ENCODE results near the gene STXBP6. TPM values are rescaled to one million over a fixed set of nuclear protein-coding genes. Genes with fewer than 3 reads are reported as not detected.
"Not testable (repeated sequence)": the region's sequence is repeated elsewhere in the genome, so short reads cannot be mapped to it uniquely, and the experiment has no call there.

The STXBP6 gene
- total RNA-seq, 1 experiment from 2014 or later: 34.3 TPM

DNA sequence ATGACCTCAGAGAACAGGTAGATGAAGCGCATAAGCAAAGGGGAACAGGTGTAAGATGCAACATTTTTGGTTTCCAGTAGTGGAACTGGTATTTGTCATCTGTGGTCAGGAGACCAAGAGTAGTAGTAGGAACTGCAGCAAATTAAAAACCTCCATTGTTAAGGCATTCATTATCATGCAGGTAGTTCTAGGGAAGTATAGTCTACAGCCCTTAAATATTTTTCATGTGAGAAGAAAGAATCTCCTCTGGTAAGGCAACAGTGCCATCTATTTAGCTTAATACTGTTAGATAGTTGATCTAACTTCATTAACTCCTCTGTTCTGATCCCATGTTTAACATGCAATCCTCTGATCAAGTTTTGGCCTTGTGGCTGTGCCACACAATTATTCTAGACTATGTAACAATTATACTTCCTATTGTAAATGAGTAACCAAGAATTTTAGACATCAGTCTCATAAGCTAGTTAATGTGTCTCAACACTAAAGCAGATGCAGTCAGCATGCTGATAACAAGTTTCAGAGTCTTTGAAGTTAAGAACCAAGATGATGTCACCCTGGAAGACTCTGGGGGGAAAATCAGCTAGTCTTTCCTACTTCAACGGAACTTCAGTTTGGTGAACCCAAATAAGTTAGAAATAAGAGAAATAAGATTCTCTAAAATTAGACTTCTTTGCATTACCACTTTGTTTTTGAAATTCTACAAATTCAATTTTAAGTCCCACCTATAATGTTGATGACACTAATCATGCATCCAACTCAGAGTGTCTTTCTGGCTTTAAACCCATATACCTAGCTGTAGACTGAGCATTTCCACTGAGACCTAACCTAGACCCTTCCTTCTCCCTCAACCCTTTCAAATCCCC is 70.9 kb downstream of the STXBP6 start:
- in situ Hi-C loops (cut with HindIII; ENCODE audit: low pct_unique_long_range_greater_than_20kb, low sequenced_read_pairs): no loop called here

GRCh38 chr14:24976602-24977001 is 73.3 kb downstream of the STXBP6 start:
- in situ Hi-C loops (cut with HindIII; ENCODE audit: low pct_unique_long_range_greater_than_20kb, low sequenced_read_pairs): no loop called here
- no peak for DNase-seq (ENCODE audit: low read depth, low spot score)

More for the DNA sequence above, 70.9 kb downstream of the STXBP6 start:
- no peak for DNase-seq (ENCODE audit: low read depth, low spot score)

GRCh38 chr14:24975393-24975792 is 74.6 kb downstream of the STXBP6 start:
- no peak for DNase-seq (ENCODE audit: low read depth, low spot score)
- in situ Hi-C loops (cut with HindIII; ENCODE audit: low pct_unique_long_range_greater_than_20kb, low sequenced_read_pairs): no loop called here

GRCh38 chr14:24974591-24975374 is 75.2 kb downstream of the STXBP6 start:
- DNase-seq (ENCODE audit: low read depth, low spot score): no peak
- in situ Hi-C loops (cut with HindIII; ENCODE audit: low pct_unique_long_range_greater_than_20kb, low sequenced_read_pairs): no loop called here

DNA sequence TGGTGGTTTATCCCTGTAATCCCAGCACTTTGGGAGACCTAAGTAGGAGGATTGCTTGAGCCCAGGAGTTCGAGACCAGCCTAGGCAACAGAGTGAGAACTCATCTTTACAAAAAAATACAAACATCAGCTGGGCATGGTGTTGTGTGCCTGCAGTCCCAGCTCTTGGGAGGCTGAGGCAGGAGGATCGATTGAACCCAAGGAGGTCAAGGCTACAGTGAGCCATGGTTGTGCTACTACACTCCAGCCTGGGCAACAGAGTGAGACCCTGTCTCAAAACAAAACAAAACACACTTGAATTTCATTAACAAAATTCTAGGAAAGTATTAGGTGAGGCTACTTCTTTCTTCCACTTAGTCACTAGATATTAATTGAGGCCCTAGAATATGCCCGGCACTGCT is 77.1 kb downstream of the STXBP6 start:
- in situ Hi-C loops (cut with HindIII; ENCODE audit: low pct_unique_long_range_greater_than_20kb, low sequenced_read_pairs): no loop called here
- DNase-seq (ENCODE audit: low read depth, low spot score): no peak

DNA sequence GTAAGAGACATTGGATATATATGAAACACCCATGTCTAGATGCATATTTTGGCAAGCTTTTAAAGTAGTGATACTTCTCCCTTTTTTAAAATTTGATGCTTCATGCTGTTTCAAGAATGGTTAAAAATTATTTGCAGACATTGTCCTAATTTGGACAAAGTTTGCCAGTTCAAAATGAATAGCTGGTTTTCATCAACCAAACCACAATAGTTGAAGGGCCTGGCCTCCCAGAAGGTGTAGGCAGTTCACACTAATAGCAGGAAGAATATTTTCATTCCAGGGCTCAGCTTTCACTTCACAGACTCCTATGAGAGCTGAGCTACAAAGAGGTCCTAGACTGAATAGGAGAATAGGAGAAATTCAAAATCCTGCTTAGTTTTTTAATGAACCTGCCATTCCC is 78.7 kb downstream of the STXBP6 start:
- in situ Hi-C loops (cut with HindIII; ENCODE audit: low pct_unique_long_range_greater_than_20kb, low sequenced_read_pairs): no loop called here

DNA sequence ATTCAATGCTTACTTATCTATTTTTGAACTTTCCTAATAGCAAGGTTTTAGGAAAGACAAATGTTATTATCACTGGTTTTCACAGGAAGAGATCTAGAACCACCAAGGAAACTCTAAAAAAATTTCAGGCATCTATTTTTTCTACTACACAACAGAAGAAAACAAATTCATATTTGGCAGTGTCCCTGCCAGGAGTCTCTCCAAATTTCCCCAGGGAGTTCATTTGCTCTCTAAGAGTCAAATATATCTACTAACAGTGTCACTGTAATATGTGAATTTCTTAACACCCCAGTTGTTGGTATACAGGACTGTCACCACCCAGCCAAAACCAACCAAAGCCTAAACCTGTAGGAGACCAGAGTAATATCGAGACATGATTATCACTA is 83.4 kb downstream of the STXBP6 start:
- in situ Hi-C loops (cut with HindIII; ENCODE audit: low pct_unique_long_range_greater_than_20kb, low sequenced_read_pairs): no loop called here
- no peak for DNase-seq (ENCODE audit: low read depth, low spot score)

More for the DNA sequence above, 78.7 kb downstream of the STXBP6 start:
- DNase-seq (ENCODE audit: low read depth, low spot score): no peak

DNA sequence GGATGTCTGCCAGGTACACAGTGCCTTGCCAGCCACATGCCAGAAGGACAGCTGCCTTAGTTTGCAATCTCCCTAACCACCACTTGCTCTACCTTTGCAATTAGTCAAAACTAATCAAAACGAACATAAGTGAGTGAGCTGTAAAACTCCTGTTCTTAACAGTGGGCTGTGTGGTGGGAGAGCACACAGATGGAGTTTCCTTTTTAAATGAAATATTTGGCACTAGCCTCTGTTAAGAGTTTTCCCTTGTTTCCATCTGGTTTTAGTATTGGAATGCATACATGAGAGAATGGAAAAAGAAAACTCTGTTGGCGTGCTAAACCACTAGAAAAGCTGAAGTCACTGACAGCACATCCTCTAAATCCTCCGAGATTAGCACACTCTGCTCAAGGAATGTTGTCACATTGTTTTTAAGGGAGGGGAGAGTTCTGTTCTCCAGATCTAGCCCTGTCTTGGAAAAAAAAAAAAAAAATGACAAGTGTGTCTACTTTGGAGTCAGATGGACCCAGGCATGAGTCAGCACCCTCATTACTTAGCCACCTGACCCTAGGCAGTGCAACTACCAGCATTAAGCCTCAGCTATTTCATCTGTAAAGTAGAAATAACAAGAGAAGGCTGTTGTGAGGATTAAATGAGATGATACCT is 83.9 kb downstream of the STXBP6 start:
- in situ Hi-C loops (cut with HindIII; ENCODE audit: low pct_unique_long_range_greater_than_20kb, low sequenced_read_pairs): no loop called here
- peak; percentile 52 for DNase-seq (ENCODE audit: low read depth, low spot score)

DNA sequence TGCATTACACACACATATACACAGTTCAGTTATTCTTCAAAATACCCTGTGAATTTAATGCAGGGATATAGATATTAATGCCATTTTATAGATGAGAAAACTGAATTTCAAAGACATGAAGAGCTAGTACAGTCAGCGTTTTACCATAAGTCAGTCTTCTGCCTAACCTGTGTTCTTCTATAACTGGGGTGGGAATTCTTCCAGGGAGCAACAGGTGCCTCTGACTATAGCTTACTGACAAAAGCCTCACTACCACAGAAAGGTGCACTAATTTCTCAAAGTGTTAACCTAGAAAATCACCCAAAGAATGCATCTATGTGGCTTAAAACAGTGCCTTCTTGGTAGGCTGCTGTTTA is 84.4 kb downstream of the STXBP6 start:
- no peak for DNase-seq (ENCODE audit: low read depth, low spot score)
- in situ Hi-C loops (cut with HindIII; ENCODE audit: low pct_unique_long_range_greater_than_20kb, low sequenced_read_pairs): no loop called here

GRCh38 chr14:24964591-24964990 is 85.4 kb downstream of the STXBP6 start:
- DNase-seq (ENCODE audit: low read depth, low spot score): no peak
- in situ Hi-C loops (cut with HindIII; ENCODE audit: low pct_unique_long_range_greater_than_20kb, low sequenced_read_pairs): no loop called here

GRCh38 chr14:24964048-24964447 is 85.9 kb downstream of the STXBP6 start:
- in situ Hi-C loops (cut with HindIII; ENCODE audit: low pct_unique_long_range_greater_than_20kb, low sequenced_read_pairs): no loop called here
- DNase-seq (ENCODE audit: low read depth, low spot score): no peak

DNA sequence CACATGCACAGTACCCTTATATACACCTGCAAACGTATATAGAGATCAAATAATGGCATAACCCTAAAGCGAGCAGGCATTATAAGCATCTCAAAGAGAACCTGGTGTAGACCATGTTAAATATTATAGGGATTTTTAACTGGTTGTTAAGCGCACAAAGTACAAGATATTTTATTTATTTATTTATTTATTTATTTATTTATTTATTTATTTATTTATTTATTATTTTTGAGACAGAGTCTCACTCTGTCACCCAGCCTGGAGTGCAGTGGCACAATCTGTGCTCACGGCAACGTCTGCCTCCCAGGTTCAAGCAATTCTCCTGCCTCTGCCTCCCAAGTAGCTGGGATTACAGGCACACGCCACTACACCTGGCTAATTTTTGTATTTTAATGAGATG is 87.8 kb downstream of the STXBP6 start:
- in situ Hi-C loops (cut with HindIII; ENCODE audit: low pct_unique_long_range_greater_than_20kb, low sequenced_read_pairs); DNase-seq (ENCODE audit: low read depth, low spot score): not testable (repeated sequence)

DNA sequence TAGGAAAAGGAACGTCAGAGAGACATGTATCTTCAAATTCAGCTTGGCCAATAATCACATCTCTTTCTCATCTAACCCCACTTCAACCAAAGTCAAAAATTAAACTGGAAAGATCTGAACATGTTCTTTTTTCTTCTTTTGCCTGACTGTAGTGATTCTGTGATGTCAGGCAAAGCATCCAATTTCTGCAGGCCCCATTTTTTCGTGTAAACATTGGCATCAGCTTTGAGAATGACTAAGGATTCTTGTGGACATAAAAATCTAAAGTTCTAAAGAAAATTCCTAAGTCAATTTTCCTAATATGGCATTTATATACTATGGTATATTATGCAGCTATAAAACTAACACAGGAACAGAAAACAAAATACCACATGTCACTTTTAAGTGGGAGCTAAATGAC is 89.1 kb downstream of the STXBP6 start:
- DNase-seq (ENCODE audit: low read depth, low spot score): no peak
- in situ Hi-C loops (cut with HindIII; ENCODE audit: low pct_unique_long_range_greater_than_20kb, low sequenced_read_pairs): no loop called here

DNA sequence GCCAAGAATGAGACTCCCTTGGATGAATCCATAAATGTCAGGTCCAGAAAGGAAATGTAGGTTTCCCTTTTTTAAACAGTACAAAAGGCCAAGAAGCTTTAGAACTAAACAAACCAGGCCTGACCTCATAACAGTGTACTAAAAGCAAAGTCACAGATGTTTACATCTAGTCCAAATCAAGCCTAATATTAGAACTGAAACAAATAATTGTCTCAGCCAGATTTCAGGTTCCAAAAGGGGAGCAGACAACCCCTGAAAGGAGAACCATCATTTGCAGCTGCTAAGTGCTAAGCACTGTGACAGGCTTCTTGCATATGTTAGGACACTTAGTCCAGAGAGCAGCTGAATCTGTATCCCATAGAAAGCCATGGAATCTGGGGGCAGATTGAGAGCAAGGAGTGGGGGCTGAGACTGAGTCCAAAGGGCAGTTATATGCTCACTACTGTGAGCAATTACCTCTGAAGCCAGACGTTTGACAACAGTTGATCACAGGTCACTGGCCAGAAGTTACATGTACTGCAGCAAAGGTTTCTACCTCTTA is 90.1 kb downstream of the STXBP6 start:
- DNase-seq (ENCODE audit: low read depth, low spot score): no peak
- in situ Hi-C loops (cut with HindIII; ENCODE audit: low pct_unique_long_range_greater_than_20kb, low sequenced_read_pairs): no loop called here

- peak; percentile 95 for DNase-seq (ENCODE audit: low read depth, low spot score)
- in situ Hi-C loops (cut with HindIII; ENCODE audit: low pct_unique_long_range_greater_than_20kb, low sequenced_read_pairs): no loop called here
Measured at GRCh38 chr14:24958271-24958670, 91.7 kb downstream of the STXBP6 start.

DNA sequence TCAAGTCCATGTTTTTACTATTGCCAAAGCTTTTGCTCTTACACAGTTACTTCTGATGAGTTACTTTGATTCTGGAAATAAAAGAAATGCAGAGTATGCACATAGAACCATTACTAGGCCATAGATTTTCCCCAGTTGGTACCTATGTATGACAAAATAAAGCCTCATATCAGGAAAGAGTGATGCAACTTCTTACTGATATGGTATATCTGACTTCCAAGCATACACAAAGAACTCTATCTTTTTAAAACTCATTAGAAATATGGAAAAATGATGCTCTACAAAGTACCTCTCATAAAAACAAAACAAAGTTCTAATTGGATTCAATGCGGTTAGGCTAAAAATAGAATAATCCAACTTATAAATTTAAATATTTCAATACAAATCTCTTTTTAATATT is 92.1 kb downstream of the STXBP6 start:
- DNase-seq (ENCODE audit: low read depth, low spot score): no peak
- in situ Hi-C loops (cut with HindIII; ENCODE audit: low pct_unique_long_range_greater_than_20kb, low sequenced_read_pairs): no loop called here

GRCh38 chr14:24956104-24956503 is 93.8 kb downstream of the STXBP6 start:
- in situ Hi-C loops (cut with HindIII; ENCODE audit: low pct_unique_long_range_greater_than_20kb, low sequenced_read_pairs): no loop called here
- no peak for DNase-seq (ENCODE audit: low read depth, low spot score)

GRCh38 chr14:24954700-24955037 is 95.3 kb downstream of the STXBP6 start:
- no peak for DNase-seq (ENCODE audit: low read depth, low spot score)
- in situ Hi-C loops (cut with HindIII; ENCODE audit: low pct_unique_long_range_greater_than_20kb, low sequenced_read_pairs): no loop called here

Measured in SK-MEL-5 (cell line).